CD8-positive, alpha-beta memory T cell (primary cell): ENCODE results near the gene JADE2. TPM values are rescaled to one million over a fixed set of nuclear protein-coding genes. Genes with fewer than 3 reads are reported as not detected.

Experiments
- CTCF ChIA-PET: fragments of 350-600 bp; sonication (Branson Sonifier 250); formaldehyde crosslinking; loops from one replicate; lab custom pipeline; 2021; ENCODE audit warnings: antibody characterized with exemption; lab: Charles Lee
- POLR2A ChIA-PET: fragments of 350-600 bp; sonication (Branson Sonifier 250); formaldehyde crosslinking; loops from one replicate; lab custom pipeline; 2021; ENCODE audit warnings: antibody characterized with exemption; lab: Charles Lee
- DNase-seq, 5 donors: peaks; one replicate each; pipeline versions ENCODE4 v3.0.0 to v3.0.0-alpha.2; 2020 to 2022; ENCODE audit warnings: mixed read lengths in 1 of 5
- H3K27ac ChIP-seq: one replicate; pipeline ENCODE4 v1.7.0; 2013; ENCODE audit warnings: low read depth, mild to moderate bottlenecking, low read length, moderate library complexity
- H3K27me3 ChIP-seq: 2 replicates; pipeline ENCODE4 v1.7.0; 2013; ENCODE audit warnings: low read length, mild to moderate bottlenecking; ENCODE audit not compliant: insufficient read depth, poor library complexity, severe bottlenecking
- H3K36me3 ChIP-seq: 2 replicates; pipeline ENCODE4 v1.7.0; 2013; ENCODE audit warnings: mild to moderate bottlenecking, low read length, moderate library complexity; ENCODE audit not compliant: insufficient read depth
- H3K4me1 ChIP-seq: 2 replicates; pipeline ENCODE4 v1.7.0; 2013; ENCODE audit warnings: mild to moderate bottlenecking, low read length, moderate library complexity; ENCODE audit not compliant: insufficient read depth
- H3K4me3 ChIP-seq: 2 replicates; pipeline ENCODE4 v1.7.0; 2013; ENCODE audit warnings: mild to moderate bottlenecking, low read length
- H3K9me3 ChIP-seq: 2 replicates; pipeline ENCODE4 v1.7.0; 2013; ENCODE audit warnings: mild to moderate bottlenecking, low read length
- H3K27ac Mint-ChIP-seq, 8 donors: one replicate each; pipeline ENCODE4 v1.8.0; 2020 to 2021; ENCODE audit warnings: mixed read lengths in 8 of 8, mild to moderate bottlenecking in 6 of 8, inconsistent platforms in 3 of 8, moderate library complexity in 3 of 8
- H3K27me3 Mint-ChIP-seq, 2 donors: one replicate each; pipeline ENCODE4 v1.8.0; 2020 to 2021; ENCODE audit warnings: mixed read lengths in 2 of 2, mild to moderate bottlenecking in 1 of 2, moderate library complexity in 1 of 2
- H3K36me3 Mint-ChIP-seq, 3 donors: one replicate each; pipeline ENCODE4 v1.8.0; 2020 to 2021; ENCODE audit warnings: mixed read lengths in 3 of 3, inconsistent platforms in 1 of 3, mild to moderate bottlenecking in 1 of 3
- H3K4me1 Mint-ChIP-seq, 3 donors: one replicate each; pipeline ENCODE4 v1.8.0; 2020 to 2021; ENCODE audit warnings: mixed read lengths in 3 of 3, inconsistent platforms in 1 of 3, mild to moderate bottlenecking in 1 of 3
- H3K4me3 Mint-ChIP-seq, 7 donors: one replicate each; pipeline ENCODE4 v1.8.0; 2020 to 2021; ENCODE audit warnings: mixed read lengths in 7 of 7, mild to moderate bottlenecking in 6 of 7, moderate library complexity in 4 of 7, inconsistent platforms in 2 of 7
- H3K9me3 Mint-ChIP-seq, 5 donors: one replicate each; pipeline ENCODE4 v1.8.0; 2020 to 2022; ENCODE audit warnings: mixed read lengths in 5 of 5, mild to moderate bottlenecking in 3 of 5, moderate library complexity in 2 of 5, inconsistent platforms in 1 of 5
- polyA plus RNA-seq: library from polyadenylated mRNA; unstranded; fragments of 300-500 nt; fragmentation: Illumina TruSeq; gene quantifications from one replicate; pipeline ENCODE4 v1.2.3, GENCODE V29; 2021
- total RNA-seq, 2 experiments: library from RNA; stranded (reverse); gene quantifications; one replicate each; pipeline ENCODE4 v1.2.3, GENCODE V29; 2021

The JADE2 gene
- total and polyA plus RNA-seq, 3 experiments from 2014 or later = 47.1 to 107 (median 105) TPM

DNA sequence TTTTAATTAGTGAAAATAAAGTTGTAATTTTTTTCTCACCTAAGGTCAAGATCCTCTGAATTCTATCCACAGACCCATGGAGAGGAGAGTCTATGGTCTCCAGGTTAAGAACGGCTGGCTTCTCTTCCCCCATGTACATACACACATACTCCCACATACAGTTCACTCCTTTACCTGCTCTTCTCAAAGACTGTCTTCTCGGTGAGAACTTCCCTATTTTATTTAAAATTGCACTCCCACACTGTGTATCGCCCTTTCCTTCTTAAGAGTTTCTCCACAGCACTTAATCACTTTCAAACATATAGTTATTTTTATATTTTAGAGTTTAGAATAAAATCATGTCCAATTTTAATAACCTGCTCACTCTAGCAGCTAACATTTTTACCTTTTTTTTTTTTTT, 3.6 kb upstream of the JADE2 start:
- POLR2A ChIA-PET = no interaction called here
- Histone ChIP-seq H3K4me1 (peaks cover 8% of the 10 kb centered on the region), H3K27me3 (no peaks in the 10 kb centered on the region), H3K36me3 (no peaks in the 10 kb centered on the region), H3K27ac (no peak overlapping the region), H3K4me3 (no peak overlapping the region), H3K9me3 (no peaks in the 10 kb centered on the region)
- peaks cover 0 to 13% (median 0%) of the 10 kb centered on the region in 3 donors for H3K36me3 Mint-ChIP-seq
- H3K4me1 Mint-ChIP-seq = peaks cover 11 to 14% (median 11%) of the 10 kb centered on the region in 3 donors
- H3K27ac Mint-ChIP-seq = peak overlapping the region in 4 of 8 donors; percentile 26 to 99 (median 64)
- CTCF ChIA-PET = interaction anchor here (3.9 kb wide), 1 partner anchor 110 kb away, joined by 24 read pairs; the partner anchor contains the start of gene CDKN2AIPNL
- H3K9me3 Mint-ChIP-seq = no peaks in the 10 kb centered on the region
- peak overlapping the region in 1 of 7 donors; percentile 96 for H3K4me3 Mint-ChIP-seq
- peaks cover 0 to 7% of the 10 kb centered on the region in 2 donors for H3K27me3 Mint-ChIP-seq
- no peak for DNase-seq

DNA sequence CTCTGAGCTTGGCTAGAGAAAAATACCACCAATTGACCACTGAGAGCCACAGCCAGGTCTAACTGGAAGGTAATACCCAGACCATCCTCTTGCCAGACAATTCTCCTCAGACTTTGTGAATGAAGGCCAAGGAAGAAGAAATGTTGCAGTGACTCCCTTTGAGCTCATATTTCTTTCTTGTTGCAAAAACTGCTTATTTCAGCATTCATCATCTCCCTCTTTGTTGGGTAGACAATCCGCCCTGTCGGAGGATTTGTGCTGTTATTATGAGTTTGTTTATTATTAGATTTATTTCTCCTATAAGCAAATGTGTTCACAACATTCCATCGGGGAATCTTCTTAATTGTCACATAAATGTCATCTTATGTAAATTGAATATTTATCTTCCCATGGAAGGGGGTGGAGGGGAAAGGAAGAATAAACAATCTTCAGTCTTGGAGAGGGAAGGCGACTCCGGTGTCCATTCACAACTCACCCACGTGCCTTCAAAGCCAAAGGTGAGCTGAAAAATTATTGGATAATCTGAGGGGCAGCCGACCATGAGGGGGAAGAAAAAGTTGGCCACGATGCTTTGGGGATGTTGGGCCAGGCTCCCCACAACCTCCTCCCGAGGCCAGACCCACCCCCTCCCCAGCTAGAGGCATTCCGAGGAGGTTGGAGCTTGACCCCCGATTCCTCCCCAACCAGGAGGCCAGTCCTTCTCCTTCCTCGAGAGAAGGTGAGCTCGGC, 1.8 kb upstream of the JADE2 start:
- POLR2A ChIA-PET = interaction anchor here (0.5 to 6.2 kb wide), 11 partner anchors 14 to 359 kb away, joined by 3 to 73 read pairs (median 4); partner anchors contain the start of genes CDKN2AIPNL, SKP1 and UBE2B
- peak overlapping the region; percentile 90 to 100 (median 99) for H3K27ac Mint-ChIP-seq
- peak overlapping the region; percentile 92 for H3K4me3 ChIP-seq

DNA sequence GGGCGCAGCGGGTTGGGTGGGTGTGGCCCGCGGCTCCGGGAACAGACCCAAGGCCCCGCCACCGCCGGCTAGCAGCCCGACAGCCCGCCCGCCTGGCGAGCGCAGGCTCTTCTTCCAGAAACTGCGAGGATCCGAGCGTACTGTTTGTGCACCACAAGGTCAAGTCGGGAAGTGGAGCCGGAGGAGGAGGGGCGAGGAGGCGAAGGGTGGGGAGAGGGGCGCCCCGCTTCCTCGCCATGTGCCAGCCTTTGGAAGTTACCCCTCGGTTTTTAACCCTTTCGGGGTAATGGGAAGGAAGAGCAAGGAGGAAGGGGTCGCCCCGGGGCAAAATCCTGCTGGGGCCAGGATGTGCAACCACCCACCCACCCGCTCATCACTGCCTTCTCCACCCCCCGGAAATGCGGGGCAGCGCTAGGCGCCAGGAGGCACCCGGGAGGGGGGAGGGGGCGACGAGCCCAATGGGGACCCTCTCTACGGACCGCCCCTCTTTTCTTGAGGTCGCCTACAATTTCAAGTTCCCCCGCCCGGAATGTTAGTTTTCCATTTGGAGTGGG, 1.1 kb upstream of the JADE2 start:
- Histone ChIP-seq H3K36me3 (no peaks in the 10 kb centered on the region), H3K9me3 (no peaks in the 10 kb centered on the region), H3K4me1 (peaks cover 26% of the 10 kb centered on the region), H3K27me3 (no peaks in the 10 kb centered on the region), H3K4me3 (peak overlapping the region; percentile 92), H3K27ac (peak overlapping the region; percentile 98)
- DNase-seq = peak; percentile 53 to 84 (median 69)
- Mint-ChIP-seq H3K4me3 (peak overlapping the region; percentile 94 to 99 (median 98)), H3K27me3 (peaks cover 0 to 7% of the 10 kb centered on the region in 2 donors), H3K36me3 (peaks cover 0 to 24% (median 0%) of the 10 kb centered on the region in 3 donors), H3K4me1 (peaks cover 25 to 32% (median 28%) of the 10 kb centered on the region in 3 donors), H3K27ac (peak overlapping the region; percentile 98 to 100 (median 99)), H3K9me3 (no peaks in the 10 kb centered on the region)
- CTCF ChIA-PET = interaction anchor here (1.4 to 3.9 kb wide), 3 partner anchors 38 to 113 kb away, joined by 3 to 24 read pairs (median 5); partner anchors contain the start of gene CDKN2AIPNL
- POLR2A ChIA-PET = interaction anchor here (0.5 to 6.2 kb wide), 28 partner anchors 12 to 1938 kb away, joined by 3 to 73 read pairs (median 4); partner anchors contain the start of genes CDKL3, CDKN2AIPNL, DDX46 and PPP2CA

More for the DNA sequence above, 1.8 kb upstream of the JADE2 start:
- peaks cover 0 to 21% (median 0%) of the 10 kb centered on the region in 3 donors for H3K36me3 Mint-ChIP-seq
- peak overlapping the region; percentile 94 to 99 (median 98) for H3K4me3 Mint-ChIP-seq
- no peaks in the 10 kb centered on the region for H3K27me3 ChIP-seq
- peak in 1 of 5 donors; percentile 15 for DNase-seq
- no peaks in the 10 kb centered on the region for H3K36me3 ChIP-seq
- CTCF ChIA-PET = interaction anchor here (0.8 to 3.9 kb wide), 5 partner anchors 16 to 112 kb away, joined by 3 to 24 read pairs (median 4); partner anchors contain the start of gene CDKN2AIPNL
- H3K9me3 Mint-ChIP-seq = no peaks in the 10 kb centered on the region
- peaks cover 18 to 26% (median 21%) of the 10 kb centered on the region in 3 donors for H3K4me1 Mint-ChIP-seq
- H3K27me3 Mint-ChIP-seq = peaks cover 0 to 7% of the 10 kb centered on the region in 2 donors
- no peaks in the 10 kb centered on the region for H3K9me3 ChIP-seq
- peaks cover 19% of the 10 kb centered on the region for H3K4me1 ChIP-seq
- H3K27ac ChIP-seq = peak overlapping the region; percentile 98

DNA sequence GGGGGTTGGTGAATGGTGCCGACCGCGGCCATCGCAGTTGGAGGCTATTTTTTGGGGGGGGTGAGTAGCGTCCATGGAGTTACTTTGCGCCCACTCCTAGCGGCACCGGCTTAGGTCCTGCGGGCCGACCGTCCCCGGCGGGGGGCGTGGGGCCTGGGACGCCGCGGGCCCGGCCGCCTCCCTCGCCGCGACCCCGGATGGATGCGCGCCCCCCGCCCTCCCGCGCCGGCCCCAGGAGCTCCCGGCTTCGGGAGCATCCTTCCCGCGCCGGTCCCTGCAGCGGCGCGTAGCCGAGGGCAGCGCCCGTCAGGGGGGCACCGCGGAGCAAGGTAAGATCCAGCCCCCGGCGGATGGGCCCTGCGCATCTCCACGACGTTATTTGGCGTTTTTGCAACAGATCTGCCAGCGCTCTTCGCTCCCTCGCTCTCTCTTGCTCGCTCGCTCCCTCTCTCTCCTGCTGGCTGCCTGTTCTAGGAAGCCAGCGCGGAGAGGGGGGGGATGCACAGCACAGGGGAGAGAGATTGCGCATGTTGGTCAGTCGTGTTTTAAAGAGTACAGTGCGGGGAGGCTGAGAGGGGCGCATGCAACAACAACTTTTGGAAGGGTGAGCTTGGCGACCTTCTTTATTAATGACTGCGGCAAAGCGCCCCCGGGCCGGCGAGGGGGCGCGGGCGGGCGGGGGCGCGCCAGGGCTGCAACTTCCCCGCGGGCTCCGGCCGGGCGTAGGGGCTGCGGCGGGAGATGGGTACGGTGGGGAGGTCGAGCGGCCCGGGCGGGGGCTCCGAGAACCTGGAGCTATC, 413 bp downstream of the JADE2 start:
- Mint-ChIP-seq H3K36me3 (peaks cover 0 to 28% (median 0%) of the 10 kb centered on the region in 3 donors), H3K27ac (peak overlapping the region; percentile 97 to 100 (median 98)), H3K9me3 (no peaks in the 10 kb centered on the region), H3K27me3 (peaks cover 0 to 7% of the 10 kb centered on the region in 2 donors), H3K4me3 (peak overlapping the region; percentile 94 to 99 (median 98)), H3K4me1 (peaks cover 40 to 48% (median 43%) of the 10 kb centered on the region in 3 donors)
- H3K4me1 ChIP-seq = peaks cover 41% of the 10 kb centered on the region
- no peaks in the 10 kb centered on the region for H3K9me3 ChIP-seq
- peak overlapping the region; percentile 84 for H3K27ac ChIP-seq
- CTCF ChIA-PET = interaction anchor here (1.2 to 3.7 kb wide), 11 partner anchors 16 to 339 kb away, joined by 3 to 14 read pairs (median 6); partner anchors contain the start of genes CDKN2AIPNL and UBE2B
- DNase-seq = peak; percentile 44 to 79 (median 65)
- H3K36me3 ChIP-seq = no peaks in the 10 kb centered on the region
- peak overlapping the region; percentile 90 for H3K4me3 ChIP-seq
- POLR2A ChIA-PET = interaction anchor here (0.6 to 6.2 kb wide), 17 partner anchors 14 to 379 kb away, joined by 3 to 73 read pairs (median 4); partner anchors contain the start of genes CDKL3, CDKN2AIPNL, DDX46 and PCBD2
- H3K27me3 ChIP-seq = no peaks in the 10 kb centered on the region

DNA sequence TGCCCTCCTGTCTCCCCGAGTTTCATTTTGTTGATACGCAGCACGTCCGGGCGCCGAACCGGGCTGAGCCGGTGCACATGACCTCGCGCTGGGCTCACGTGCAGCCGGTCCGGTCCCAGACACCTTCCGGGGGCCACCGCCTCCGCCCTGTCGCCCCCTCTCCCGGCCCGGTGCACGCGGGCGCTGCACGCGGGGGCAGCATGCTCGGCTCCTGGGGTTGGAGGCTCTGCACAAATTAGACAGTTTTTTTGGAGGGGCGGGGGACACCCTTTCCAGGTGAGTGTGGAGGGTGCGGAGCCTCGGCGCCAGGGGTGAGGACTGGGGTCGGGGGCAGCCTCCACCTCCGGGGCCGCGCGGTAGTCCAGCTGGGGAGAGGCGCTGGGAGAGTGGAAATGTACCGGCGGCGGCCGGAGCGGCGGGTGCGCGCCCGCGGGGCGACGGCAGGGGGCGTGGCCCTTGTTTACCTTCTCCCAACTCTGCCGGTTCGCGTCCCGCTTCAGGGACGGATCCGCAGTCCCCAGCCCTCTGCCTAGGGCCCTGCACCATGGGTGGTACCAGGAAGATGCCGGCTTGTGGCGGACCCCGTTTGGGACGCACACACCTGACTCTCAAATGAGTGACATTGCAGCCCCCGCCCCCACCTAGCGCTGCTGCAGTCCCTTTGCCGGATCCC, 1.1 kb downstream of the JADE2 start:
- peak; percentile 46 to 76 (median 52) for DNase-seq
- peak overlapping the region; percentile 90 for H3K4me3 ChIP-seq
- Mint-ChIP-seq H3K36me3 (peaks cover 0 to 31% (median 0%) of the 10 kb centered on the region in 3 donors), H3K27me3 (peaks cover 0 to 7% of the 10 kb centered on the region in 2 donors), H3K4me3 (peak overlapping the region; percentile 94 to 99 (median 98)), H3K27ac (peak overlapping the region in 7 of 8 donors; percentile 36 to 99 (median 90)), H3K9me3 (no peaks in the 10 kb centered on the region), H3K4me1 (peaks cover 46 to 54% (median 49%) of the 10 kb centered on the region in 3 donors)
- H3K4me1 ChIP-seq = peaks cover 48% of the 10 kb centered on the region
- H3K36me3 ChIP-seq = no peaks in the 10 kb centered on the region
- H3K27ac ChIP-seq = peak overlapping the region; percentile 84
- no peaks in the 10 kb centered on the region for H3K9me3 ChIP-seq
- no peaks in the 10 kb centered on the region for H3K27me3 ChIP-seq
- CTCF ChIA-PET = interaction anchor here (0.7 to 3.7 kb wide), 24 partner anchors 11 to 339 kb away, joined by 3 to 14 read pairs (median 4); partner anchors contain the start of genes CDKN2AIPNL and UBE2B
- POLR2A ChIA-PET = interaction anchor here (0.6 to 6.2 kb wide), 16 partner anchors 18 to 378 kb away, joined by 3 to 73 read pairs (median 4); partner anchors contain the start of genes CDKL3, CDKN2AIPNL, DDX46 and PCBD2

DNA sequence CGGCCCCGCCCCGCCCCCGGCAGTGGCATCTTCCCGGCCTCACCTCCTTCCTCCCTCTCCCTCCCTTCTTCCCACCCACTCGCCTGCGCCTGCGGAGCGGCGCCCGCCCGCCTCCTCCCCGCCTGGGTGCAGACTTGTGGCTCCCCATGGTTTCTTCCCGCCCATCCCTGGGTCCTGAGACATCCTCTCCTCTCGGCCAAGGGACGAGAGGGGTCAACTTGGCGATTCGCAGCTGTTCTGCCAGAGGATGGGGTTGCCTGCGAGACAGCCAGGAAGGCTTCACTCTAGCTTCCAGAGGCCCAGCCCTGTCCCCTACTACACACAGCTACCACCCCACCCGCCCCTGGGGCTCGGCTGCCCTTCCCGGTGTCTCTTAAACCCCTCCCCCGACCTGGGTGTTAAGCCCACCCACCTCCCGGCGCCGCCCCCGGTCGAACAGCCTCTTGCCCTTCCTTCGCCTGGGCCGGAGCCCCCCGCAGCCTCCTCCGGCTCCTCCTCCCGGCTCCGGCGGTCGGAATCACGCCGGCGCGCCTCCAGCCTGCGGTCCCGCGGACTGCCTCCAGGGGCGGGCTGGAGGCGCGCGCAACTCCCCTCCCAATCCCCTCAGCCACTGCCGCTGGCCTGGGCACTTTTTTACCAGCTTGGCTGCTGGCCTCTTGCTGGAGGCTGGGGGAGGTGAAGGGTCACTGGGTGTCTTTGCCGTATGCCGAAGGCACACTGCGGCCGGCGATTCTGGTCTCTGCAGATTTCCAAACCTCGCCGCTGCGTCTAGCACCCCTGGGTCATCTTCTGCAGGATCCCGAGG, 1.9 kb downstream of the JADE2 start:
- Mint-ChIP-seq H3K27ac (peak overlapping the region; percentile 80 to 99 (median 88)), H3K36me3 (peaks cover 0 to 36% (median 0%) of the 10 kb centered on the region in 3 donors), H3K4me1 (peaks cover 52 to 61% (median 56%) of the 10 kb centered on the region in 3 donors), H3K27me3 (peaks cover 0 to 7% of the 10 kb centered on the region in 2 donors), H3K4me3 (peak overlapping the region; percentile 94 to 99 (median 98)), H3K9me3 (no peaks in the 10 kb centered on the region)
- no peaks in the 10 kb centered on the region for H3K36me3 ChIP-seq
- peak; percentile 66 to 80 (median 70) for DNase-seq
- CTCF ChIA-PET = interaction anchor here (0.6 to 3.7 kb wide), 34 partner anchors 10 to 340 kb away, joined by 3 to 14 read pairs (median 4); partner anchors contain the start of genes CDKN2AIPNL and UBE2B
- no peaks in the 10 kb centered on the region for H3K27me3 ChIP-seq
- H3K27ac ChIP-seq = peak overlapping the region; percentile 84
- peaks cover 56% of the 10 kb centered on the region for H3K4me1 ChIP-seq
- H3K4me3 ChIP-seq = peak overlapping the region; percentile 90
- POLR2A ChIA-PET = interaction anchor here (1.1 to 6.2 kb wide), 6 partner anchors 28 to 351 kb away, joined by 3 to 73 read pairs (median 17); partner anchors contain the start of genes CDKL3, CDKN2AIPNL, SKP1 and UBE2B
- H3K9me3 ChIP-seq = no peaks in the 10 kb centered on the region
